ENCODE results near the gene FGFR2. TPM values are rescaled to one million over a fixed set of nuclear protein-coding genes. Genes with fewer than 3 reads are reported as not detected.

The FGFR2 gene
- total RNA-seq, 4 donors from 2014 or later = 22.5 to 58.0 (median 44.4) TPM

DNA sequence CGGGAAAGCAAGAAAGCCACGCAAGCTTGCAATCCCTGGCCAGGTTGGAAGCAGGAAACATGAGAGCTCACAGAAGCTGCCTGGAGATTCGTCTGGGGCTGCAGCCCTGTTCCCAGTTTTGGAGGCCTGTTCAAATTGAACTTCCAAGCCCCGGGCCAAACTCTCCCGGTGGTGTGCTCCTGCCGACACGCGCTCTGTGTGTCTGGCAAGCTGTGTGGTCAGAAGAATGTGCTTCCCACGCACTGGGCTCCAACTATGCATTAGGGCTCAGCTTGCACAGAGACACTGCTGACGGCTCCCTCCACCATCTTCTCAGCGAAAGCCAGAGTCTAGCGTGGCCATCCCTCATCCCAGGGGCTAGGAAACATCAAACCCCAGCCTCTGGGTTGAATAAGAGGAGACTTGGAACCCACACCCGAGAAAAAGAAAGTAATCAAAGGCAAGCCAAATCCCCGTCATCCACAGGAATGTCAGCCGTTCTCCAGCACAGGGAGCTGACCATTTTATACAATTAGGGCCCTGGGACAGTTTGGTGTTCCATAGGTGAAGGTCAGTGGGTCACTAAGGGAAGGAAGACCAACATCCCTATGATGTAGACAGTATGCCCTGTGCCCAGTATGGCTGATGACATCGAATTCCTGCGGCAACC is 107.2 kb downstream of the FGFR2 start:
- intact Hi-C loops (cut with DNase I) = no loop called here
- H3K27me3 ChIP-seq = no peaks in the 10 kb centered on the region
- H3K9me3 ChIP-seq = no peaks in the 10 kb centered on the region
- peak overlapping the region in 2 of 4 donors; percentile 9 to 41 for H3K4me3 ChIP-seq
- 48 to 65% methylated on average over 9 to 15 of the region's 17 CpGs for WGBS, 2 donors
- no peak for DNase-seq
- peaks cover 0 to 33% (median 0%) of the 10 kb centered on the region in 3 donors for H3K4me1 ChIP-seq
- peak overlapping the region in 3 of 4 donors; percentile 34 to 66 (median 43) for H3K27ac ChIP-seq
- H3K36me3 ChIP-seq = peaks cover 0 to 50% (median 0%) of the 10 kb centered on the region in 3 donors
- TF ChIP-seq POLR2A (IDR thresholded peaks at IDR 0.05) = no peak
- TF ChIP-seq, protein P1, sequence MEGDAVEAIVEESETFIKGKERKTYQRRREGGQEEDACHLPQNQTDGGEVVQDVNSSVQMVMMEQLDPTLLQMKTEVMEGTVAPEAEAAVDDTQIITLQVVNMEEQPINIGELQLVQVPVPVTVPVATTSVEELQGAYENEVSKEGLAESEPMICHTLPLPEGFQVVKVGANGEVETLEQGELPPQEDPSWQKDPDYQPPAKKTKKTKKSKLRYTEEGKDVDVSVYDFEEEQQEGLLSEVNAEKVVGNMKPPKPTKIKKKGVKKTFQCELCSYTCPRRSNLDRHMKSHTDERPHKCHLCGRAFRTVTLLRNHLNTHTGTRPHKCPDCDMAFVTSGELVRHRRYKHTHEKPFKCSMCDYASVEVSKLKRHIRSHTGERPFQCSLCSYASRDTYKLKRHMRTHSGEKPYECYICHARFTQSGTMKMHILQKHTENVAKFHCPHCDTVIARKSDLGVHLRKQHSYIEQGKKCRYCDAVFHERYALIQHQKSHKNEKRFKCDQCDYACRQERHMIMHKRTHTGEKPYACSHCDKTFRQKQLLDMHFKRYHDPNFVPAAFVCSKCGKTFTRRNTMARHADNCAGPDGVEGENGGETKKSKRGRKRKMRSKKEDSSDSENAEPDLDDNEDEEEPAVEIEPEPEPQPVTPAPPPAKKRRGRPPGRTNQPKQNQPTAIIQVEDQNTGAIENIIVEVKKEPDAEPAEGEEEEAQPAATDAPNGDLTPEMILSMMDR (IDR thresholded peaks at IDR 0.05) = no peak

DNA sequence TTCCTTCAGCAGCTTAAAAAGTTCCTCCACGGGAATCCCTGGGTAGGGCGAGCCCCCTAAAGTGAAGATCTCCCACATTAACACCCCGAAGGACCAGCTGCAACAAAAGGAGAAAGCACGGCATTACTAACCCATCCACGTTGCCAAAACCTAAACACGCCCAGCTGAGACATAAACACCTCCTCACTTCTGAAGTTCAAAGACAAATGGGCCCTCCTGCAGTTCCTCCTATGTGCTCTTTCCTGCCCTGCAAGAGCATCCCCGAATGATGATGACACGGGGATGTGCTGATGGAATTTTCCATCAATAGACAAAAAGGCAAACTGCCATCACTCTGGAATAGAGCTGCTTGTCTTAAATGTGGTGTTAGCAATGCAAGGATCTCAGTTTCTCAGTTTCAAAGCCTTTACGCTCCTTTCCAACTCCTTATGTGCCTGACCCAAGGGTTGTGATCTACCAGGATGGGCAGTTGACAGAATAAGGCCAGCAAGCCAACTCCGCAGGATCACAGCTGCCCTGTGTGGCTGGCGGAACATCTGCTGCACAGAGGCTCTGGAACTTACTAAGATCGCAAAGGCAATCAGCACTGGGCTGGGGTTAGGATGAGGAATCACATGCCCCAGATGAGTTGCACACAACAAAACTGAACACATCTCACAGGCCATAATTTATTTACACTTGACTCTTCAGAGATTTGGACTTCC is 112.7 kb downstream of the FGFR2 start:
- DNase-seq = no peak
- intact Hi-C loops (cut with DNase I) = no loop called here
- Histone ChIP-seq H3K27me3 (no peaks in the 10 kb centered on the region), H3K4me3 (no peak overlapping the region), H3K4me1 (peaks cover 0 to 16% (median 0%) of the 10 kb centered on the region in 3 donors), H3K36me3 (peaks cover 0 to 70% (median 0%) of the 10 kb centered on the region in 3 donors), H3K9me3 (no peaks in the 10 kb centered on the region), H3K27ac (peak overlapping the region in 2 of 4 donors; percentile 17 to 21)
- TF ChIP-seq, protein P1 (IDR thresholded peaks at IDR 0.05) = no peak
- TF ChIP-seq POLR2A (IDR thresholded peaks at IDR 0.05) = no peak
- 45 to 62% methylated on average over 10 of the region's 12 CpGs for WGBS, 2 donors

DNA sequence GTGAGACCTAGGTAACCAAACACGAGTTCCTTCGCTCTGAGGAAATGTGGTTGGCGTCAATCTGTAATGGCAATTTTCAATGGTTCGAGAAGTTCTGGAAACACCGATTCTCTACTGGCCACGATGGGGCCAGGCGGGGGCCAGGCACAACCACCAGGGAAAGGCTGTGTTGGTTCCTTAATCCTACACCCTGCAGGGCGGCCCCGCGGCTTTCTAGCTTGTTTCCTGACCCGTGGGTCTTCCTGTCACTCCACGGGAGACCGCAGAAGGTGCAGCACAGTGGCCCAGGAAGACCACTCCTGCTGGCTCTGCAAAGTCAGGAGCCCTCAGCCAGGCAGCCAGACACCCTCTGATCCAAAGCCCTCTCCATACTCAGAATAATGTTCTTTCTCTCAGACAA is 113.4 kb downstream of the FGFR2 start:
- Histone ChIP-seq H3K4me1 (peaks cover 0 to 13% (median 0%) of the 10 kb centered on the region in 3 donors), H3K36me3 (peaks cover 0 to 78% (median 0%) of the 10 kb centered on the region in 3 donors), H3K27ac (no peak overlapping the region), H3K27me3 (no peaks in the 10 kb centered on the region), H3K4me3 (no peak overlapping the region), H3K9me3 (no peaks in the 10 kb centered on the region)
- intact Hi-C loops (cut with DNase I) = no loop called here
- WGBS, 2 donors = 83 to 90% methylated on average over 10 of the region's 13 CpGs
- TF ChIP-seq POLR2A (IDR thresholded peaks at IDR 0.05) = no peak
- DNase-seq = no peak

DNA sequence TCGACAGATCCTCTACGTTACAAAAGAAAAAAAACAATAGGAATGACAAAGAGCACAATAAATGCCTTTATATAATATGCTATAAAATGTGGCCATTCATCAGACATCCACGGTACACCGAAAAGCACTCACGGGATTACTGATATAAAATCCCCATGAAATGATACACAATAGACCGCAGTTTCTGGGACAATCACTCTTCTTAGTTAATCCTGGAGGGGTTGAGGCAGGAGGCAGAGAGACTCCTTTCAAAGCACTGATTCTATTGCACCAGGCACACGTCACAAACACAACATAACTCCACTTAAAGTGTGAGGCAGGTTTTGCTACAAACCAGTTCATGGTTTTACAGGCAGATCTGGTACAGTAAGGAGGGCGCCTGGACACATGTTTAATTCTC is 113.8 kb downstream of the FGFR2 start:
- no peak overlapping the region for H3K4me3 ChIP-seq
- no peak for DNase-seq
- peaks cover 0 to 82% (median 0%) of the 10 kb centered on the region in 3 donors for H3K36me3 ChIP-seq
- H3K4me1 ChIP-seq = peaks cover 0 to 13% (median 0%) of the 10 kb centered on the region in 3 donors
- no peaks in the 10 kb centered on the region for H3K27me3 ChIP-seq
- intact Hi-C loops (cut with DNase I) = no loop called here
- H3K9me3 ChIP-seq = no peaks in the 10 kb centered on the region
- TF ChIP-seq POLR2A (IDR thresholded peaks at IDR 0.05) = no peak
- no peak overlapping the region for H3K27ac ChIP-seq
- 74 to 83% methylated on average over 8 of the region's 8 CpGs for WGBS, 2 donors

DNA sequence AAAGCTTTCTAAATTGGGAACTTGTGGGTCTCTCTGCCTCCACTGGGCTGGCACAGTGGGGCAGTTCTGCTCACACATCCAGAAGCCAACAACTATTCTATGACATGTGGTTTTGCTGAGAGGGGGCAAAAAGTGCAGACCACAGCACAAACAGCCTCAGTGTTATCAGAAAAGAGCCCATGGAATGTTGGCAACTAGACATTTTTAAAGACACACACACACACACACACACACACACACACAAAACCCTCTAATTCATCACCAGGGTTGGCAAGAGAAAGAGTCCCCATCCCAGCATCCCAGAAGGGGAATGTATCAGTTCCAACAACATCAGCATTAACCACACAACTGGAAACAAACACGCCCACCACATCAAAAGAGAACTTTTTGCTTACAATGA is 117.1 kb downstream of the FGFR2 start:
- intact Hi-C loops (cut with DNase I) = no loop called here
- Histone ChIP-seq H3K4me3 (no peak overlapping the region), H3K4me1 (peaks cover 0 to 9% (median 0%) of the 10 kb centered on the region in 3 donors), H3K27me3 (no peaks in the 10 kb centered on the region), H3K27ac (no peak overlapping the region), H3K36me3 (peaks cover 0 to 76% (median 0%) of the 10 kb centered on the region in 3 donors), H3K9me3 (no peaks in the 10 kb centered on the region)
- 80 to 82% methylated on average over 1 of the region's 1 CpG for WGBS, 2 donors
- no peak for TF ChIP-seq POLR2A (IDR thresholded peaks at IDR 0.05)
- TF ChIP-seq, protein P1 (IDR thresholded peaks at IDR 0.05) = no peak
- no peak for DNase-seq

DNA sequence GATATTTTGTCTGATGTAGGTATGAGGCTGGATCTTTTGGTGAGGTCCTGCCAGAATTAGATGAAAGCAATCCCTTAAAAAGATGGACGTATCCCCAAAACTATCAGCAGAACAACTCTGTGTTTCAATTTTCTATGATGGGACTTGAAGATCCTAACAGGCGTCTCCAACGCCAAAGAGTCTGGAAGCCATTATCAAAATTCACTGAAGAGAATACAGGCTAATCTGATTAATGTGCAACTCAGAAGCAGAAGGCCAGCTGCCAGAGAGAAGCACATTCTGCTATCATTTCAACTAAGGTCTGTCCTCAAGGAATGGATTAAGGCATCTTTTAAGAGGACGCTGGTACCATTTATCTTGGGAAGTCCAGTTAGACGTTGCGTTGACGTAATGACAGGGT is 119.7 kb downstream of the FGFR2 start:
- WGBS, 2 donors = 89 to 97% methylated on average over 7 of the region's 7 CpGs
- Histone ChIP-seq H3K4me3 (no peak overlapping the region), H3K4me1 (no peaks in the 10 kb centered on the region), H3K36me3 (peaks cover 0 to 50% (median 0%) of the 10 kb centered on the region in 3 donors), H3K9me3 (no peaks in the 10 kb centered on the region), H3K27ac (no peak overlapping the region), H3K27me3 (no peaks in the 10 kb centered on the region)
- intact Hi-C loops (cut with DNase I) = no loop called here
- TF ChIP-seq, protein P1 (IDR thresholded peaks at IDR 0.05) = no peak
- no peak for TF ChIP-seq POLR2A (IDR thresholded peaks at IDR 0.05)
- no peak for DNase-seq
